Measurements from ENCODE around the gene D2HGDH. TPM values are rescaled to one million over a fixed set of nuclear protein-coding genes. Genes with fewer than 3 reads are reported as not detected.
"Not testable (repeated sequence)": the region's sequence is repeated elsewhere in the genome, so short reads cannot be mapped to it uniquely, and the experiment has no call there.

The D2HGDH gene
- total RNA-seq, 1 experiment from 2014 or later = 131 TPM

DNA sequence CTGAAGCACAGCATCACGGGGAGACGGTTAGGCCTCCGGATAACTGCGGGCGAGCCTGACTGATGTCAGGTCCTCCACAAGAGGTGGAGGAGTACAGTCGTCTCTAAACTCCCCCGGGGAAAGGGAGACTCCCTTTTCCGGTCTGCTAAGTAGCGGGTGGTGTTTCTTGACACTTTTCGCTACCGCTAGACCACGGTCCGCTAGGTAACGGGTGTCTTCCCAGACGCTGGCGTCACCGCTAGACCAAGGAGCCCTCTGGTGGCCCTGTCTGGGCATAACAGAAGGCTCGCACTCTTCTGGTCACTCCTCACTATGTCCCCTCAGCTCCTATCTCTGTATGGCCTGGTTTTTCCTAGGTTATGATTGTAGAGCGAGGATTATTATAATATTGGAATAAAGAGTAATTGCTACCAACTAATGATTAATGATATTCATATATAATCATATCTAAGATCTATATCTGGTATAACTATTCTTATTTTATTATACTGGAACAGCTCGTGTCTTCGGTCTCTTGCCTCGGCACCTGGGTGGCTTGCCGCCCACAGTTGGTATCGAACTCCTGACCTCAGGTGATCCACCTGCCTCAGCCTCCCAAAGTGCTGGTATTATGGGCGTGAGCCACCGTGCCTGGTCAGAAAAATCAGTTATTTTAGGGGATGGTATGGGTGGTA lies 1.8 kb upstream of the D2HGDH start:
- not testable (repeated sequence) for H3K36me3 ChIP-seq (ENCODE audit: low read depth); H3K9me3 ChIP-seq (ENCODE audit: insufficient read depth, low read depth); H2AFZ ChIP-seq; H3K27ac ChIP-seq; H3K27me3 ChIP-seq (ENCODE audit: insufficient read depth, low read depth); H3K4me3 ChIP-seq; H3K9me2 ChIP-seq (ENCODE audit: insufficient read depth); H4K20me1 ChIP-seq (ENCODE audit: insufficient read depth)
- intact Hi-C loops (cut with micrococcal nuclease; ENCODE audit: unreplicated experiment) = loop anchor here (2.0 to 10.0 kb wide), 2 partner anchors 142 to 376 kb away; partner anchors contain the start of gene FARP2
- Histone ChIP-seq H3F3A (ENCODE audit: insufficient read depth, low read depth) (peaks cover 25% of the 10 kb centered on the region), H3K4me1 (replicated peaks; ENCODE audit: insufficient read depth) (peaks cover 16% of the 10 kb centered on the region), H3K79me2 (ENCODE audit: low read depth) (peaks cover 14% of the 10 kb centered on the region; the same call in 1 of the 2 replicates), H3K4me2 (0 out of 2 replicates have a peak overlapping the region, but pooled peaks have one; percentile 71)
- ChIA-PET POLR2A (ENCODE audit: unreplicated experiment) (interaction anchor here (0.7 kb wide), 2 partner anchors 102 to 418 kb away, joined by 3 to 5 read pairs; no protein-coding TSS in a partner anchor), CTCF (interaction anchor here (0.7 kb wide), 1 partner anchor 135 kb away, joined by 3 read pairs; no protein-coding TSS in a partner anchor)
- BruUV-seq (replicated peaks) = TSS peak; percentile 62
- TF ChIP-seq, protein P1, sequence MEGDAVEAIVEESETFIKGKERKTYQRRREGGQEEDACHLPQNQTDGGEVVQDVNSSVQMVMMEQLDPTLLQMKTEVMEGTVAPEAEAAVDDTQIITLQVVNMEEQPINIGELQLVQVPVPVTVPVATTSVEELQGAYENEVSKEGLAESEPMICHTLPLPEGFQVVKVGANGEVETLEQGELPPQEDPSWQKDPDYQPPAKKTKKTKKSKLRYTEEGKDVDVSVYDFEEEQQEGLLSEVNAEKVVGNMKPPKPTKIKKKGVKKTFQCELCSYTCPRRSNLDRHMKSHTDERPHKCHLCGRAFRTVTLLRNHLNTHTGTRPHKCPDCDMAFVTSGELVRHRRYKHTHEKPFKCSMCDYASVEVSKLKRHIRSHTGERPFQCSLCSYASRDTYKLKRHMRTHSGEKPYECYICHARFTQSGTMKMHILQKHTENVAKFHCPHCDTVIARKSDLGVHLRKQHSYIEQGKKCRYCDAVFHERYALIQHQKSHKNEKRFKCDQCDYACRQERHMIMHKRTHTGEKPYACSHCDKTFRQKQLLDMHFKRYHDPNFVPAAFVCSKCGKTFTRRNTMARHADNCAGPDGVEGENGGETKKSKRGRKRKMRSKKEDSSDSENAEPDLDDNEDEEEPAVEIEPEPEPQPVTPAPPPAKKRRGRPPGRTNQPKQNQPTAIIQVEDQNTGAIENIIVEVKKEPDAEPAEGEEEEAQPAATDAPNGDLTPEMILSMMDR (conservative IDR thresholded peaks at IDR 0.05) = peak; percentile 75
- peak in 1 of 2 experiments; percentile 81 for DNase-seq

DNA sequence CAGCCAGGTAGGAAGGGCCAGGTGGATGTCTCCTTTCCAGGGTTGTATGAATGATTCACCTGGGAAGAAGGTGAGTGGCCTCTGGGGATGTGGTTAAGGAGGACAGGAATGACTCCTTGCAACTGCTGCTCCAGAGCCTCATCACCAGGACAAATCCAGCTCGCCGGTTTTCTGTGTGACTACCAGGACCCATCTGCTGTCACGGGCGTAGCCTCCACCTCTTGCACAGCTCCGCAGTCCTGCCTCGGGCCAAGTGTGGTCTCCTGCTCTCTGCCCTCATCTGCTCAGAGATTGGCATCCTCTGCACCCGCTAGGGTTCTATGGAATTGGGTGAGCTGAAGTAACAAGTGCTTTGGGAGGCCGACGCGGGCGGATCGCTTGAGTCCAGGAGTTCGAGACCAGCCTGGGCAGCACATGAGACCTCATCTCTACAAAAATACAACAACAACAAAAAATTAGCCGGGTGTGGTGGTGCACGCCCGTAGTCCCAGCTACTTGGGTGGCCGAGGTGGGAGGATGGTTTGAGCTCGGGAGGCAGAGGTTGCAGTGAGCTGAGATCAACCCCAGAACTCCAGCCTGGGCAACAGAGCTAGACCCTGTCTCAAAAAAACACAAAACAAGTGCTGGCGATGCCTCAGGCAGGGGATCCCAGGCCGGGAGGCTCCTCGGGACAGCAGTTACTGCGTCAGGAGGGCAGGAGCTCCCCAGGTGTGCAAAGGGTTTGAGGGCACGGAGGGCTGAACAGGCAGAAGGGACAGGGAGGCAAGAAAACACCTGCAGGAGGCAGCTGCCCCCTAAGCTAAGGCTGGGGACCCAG lies 831 bp upstream of the D2HGDH start:
- Histone ChIP-seq H3K27ac (no peak overlapping the region), H3K9me3 (ENCODE audit: insufficient read depth, low read depth) (no peaks in the 10 kb centered on the region), H3F3A (ENCODE audit: insufficient read depth, low read depth) (peaks cover 25% of the 10 kb centered on the region), H3K9me2 (ENCODE audit: insufficient read depth) (no peaks in the 10 kb centered on the region), H2AFZ (peak overlapping the region; percentile 74; the same call in 1 of the 2 replicates), H3K36me3 (ENCODE audit: low read depth) (no peaks in the 10 kb centered on the region; the same call in 1 of the 2 replicates), H3K27me3 (ENCODE audit: insufficient read depth, low read depth) (no peaks in the 10 kb centered on the region), H3K4me1 (replicated peaks; ENCODE audit: insufficient read depth) (peaks cover 16% of the 10 kb centered on the region), H3K4me2 (peak overlapping the region; percentile 71), H3K79me2 (ENCODE audit: low read depth) (peaks cover 17% of the 10 kb centered on the region; the same call in 1 of the 2 replicates), H4K20me1 (ENCODE audit: insufficient read depth) (peaks cover 13% of the 10 kb centered on the region; the same call in 1 of the 2 replicates), H3K4me3 (peak overlapping the region; percentile 37; the same call in 1 of the 2 replicates)
- intact Hi-C loops (cut with micrococcal nuclease; ENCODE audit: unreplicated experiment) = loop anchor here (1.0 to 10.0 kb wide), 3 partner anchors 31 to 377 kb away; partner anchors contain the start of genes FARP2 and ING5
- no peak for TF ChIP-seq EZH2 (IDR thresholded peaks at IDR 0.05; ENCODE audit: low read depth)
- TF ChIP-seq, protein P1 (conservative IDR thresholded peaks at IDR 0.05) = no peak
- no TSS peak for BruUV-seq (replicated peaks)
- DNase-seq = peak; percentile 15 to 69
- ChIA-PET POLR2A (ENCODE audit: unreplicated experiment) (interaction anchor here (0.9 kb wide), 2 partner anchors 32 to 47 kb away, joined by 5 to 7 read pairs; partner anchors contain the start of genes DTYMK and ING5), CTCF (interaction anchor here (0.6 to 1.4 kb wide), 4 partner anchors 15 to 218 kb away, joined by 3 to 12 read pairs (median 4); no protein-coding TSS in a partner anchor)

DNA sequence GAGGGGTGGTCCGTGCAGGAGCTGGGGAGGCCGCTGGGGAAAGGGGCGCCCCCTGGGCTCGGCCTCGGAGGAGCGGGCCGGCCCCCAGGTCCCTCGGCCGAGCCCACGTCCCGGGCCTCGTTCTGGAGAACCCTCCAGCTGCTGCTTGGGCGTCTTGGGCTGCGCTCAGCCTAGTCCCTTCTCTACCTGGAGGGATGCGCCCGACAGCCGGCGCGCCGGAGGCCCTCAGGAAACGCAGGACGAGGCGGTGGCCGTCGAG lies 293 bp upstream of the D2HGDH start:
- peaks cover 16% of the 10 kb centered on the region for H3K4me1 ChIP-seq (replicated peaks; ENCODE audit: insufficient read depth)
- H2AFZ ChIP-seq = peak overlapping the region; percentile 74; the same call in 1 of the 2 replicates
- H3K36me3 ChIP-seq (ENCODE audit: low read depth) = no peaks in the 10 kb centered on the region; the same call in 1 of the 2 replicates
- peaks cover 17% of the 10 kb centered on the region; the same call in 1 of the 2 replicates for H3K79me2 ChIP-seq (ENCODE audit: low read depth)
- CTCF ChIA-PET = interaction anchor here (0.6 to 1.4 kb wide), 4 partner anchors 16 to 217 kb away, joined by 3 to 12 read pairs (median 4); no protein-coding TSS in a partner anchor
- BruUV-seq (replicated peaks) = no TSS peak
- H3K4me3 ChIP-seq = peak overlapping the region; percentile 37; the same call in 1 of the 2 replicates
- peaks cover 13% of the 10 kb centered on the region; the same call in 1 of the 2 replicates for H4K20me1 ChIP-seq (ENCODE audit: insufficient read depth)
- intact Hi-C loops (cut with micrococcal nuclease; ENCODE audit: unreplicated experiment) = loop anchor here (1.0 to 10.0 kb wide), 2 partner anchors 32 to 141 kb away; partner anchors contain the start of gene ING5
- no peaks in the 10 kb centered on the region for H3K9me2 ChIP-seq (ENCODE audit: insufficient read depth)
- no peaks in the 10 kb centered on the region for H3K27me3 ChIP-seq (ENCODE audit: insufficient read depth, low read depth)
- H3K27ac ChIP-seq = no peak overlapping the region
- POLR2A ChIA-PET (ENCODE audit: unreplicated experiment) = interaction anchor here (0.7 to 0.9 kb wide), 3 partner anchors 33 to 579 kb away, joined by 3 to 7 read pairs (median 5); partner anchors contain the start of genes DTYMK and ING5
- H3K9me3 ChIP-seq (ENCODE audit: insufficient read depth, low read depth) = no peaks in the 10 kb centered on the region
- H3F3A ChIP-seq (ENCODE audit: insufficient read depth, low read depth) = peaks cover 25% of the 10 kb centered on the region
- DNase-seq = no peak
- no peak for TF ChIP-seq EZH2 (IDR thresholded peaks at IDR 0.05; ENCODE audit: low read depth)
- H3K4me2 ChIP-seq = peak overlapping the region; percentile 71
